ENCODE results near the gene USP34.

GRCh38 chr2:61379521-61379920, 91.4 kb downstream of the USP34 start:
- TF ChIP-seq GABPA (IDR thresholded peaks at IDR 0.05; ENCODE audit: low read depth) (no peak), CTCF (IDR thresholded peaks at IDR 0.05; ENCODE audit: insufficient read depth, low read length) (no peak), POLR2AphosphoS5 (IDR thresholded peaks at IDR 0.05; ENCODE audit: low read depth) (no peak)
